ENCODE data around the gene MAPK10. TPM values are rescaled to one million over a fixed set of nuclear protein-coding genes. Genes with fewer than 3 reads are reported as not detected.
"Not testable (repeated sequence)": the region's sequence is repeated elsewhere in the genome, so short reads cannot be mapped to it uniquely, and the experiment has no call there.

MAPK10 gene
- total RNA-seq, 1 experiment from 2014 or later = 3.8 TPM

DNA sequence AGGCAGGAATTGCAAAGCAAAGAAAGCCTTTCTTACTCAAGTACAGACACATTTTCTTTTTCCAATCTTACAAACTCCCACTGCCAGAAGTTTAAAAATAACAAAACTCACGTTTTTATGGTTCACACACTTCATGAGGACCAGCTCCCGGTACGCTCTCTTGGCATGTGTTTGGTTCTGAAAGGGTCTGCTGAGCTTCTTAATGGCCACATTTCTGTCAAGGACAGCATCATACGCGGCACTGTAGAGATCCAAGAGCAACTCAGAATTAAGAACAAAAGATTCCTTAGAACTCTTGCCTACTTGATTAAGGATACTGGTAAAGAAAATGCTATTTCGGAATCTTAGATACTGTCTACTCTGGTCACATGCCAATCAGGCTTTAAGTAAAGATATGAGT is 252.7 kb downstream of the MAPK10 start:
- no peak for DNase-seq (ENCODE audit: low spot score)

GRCh38 chr4:86106475-86106874 is 253.4 kb downstream of the MAPK10 start:
- no peak for DNase-seq (ENCODE audit: low spot score)

- no peak for DNase-seq (ENCODE audit: low spot score)
Observed at GRCh38 chr4:86101841-86102240, 258.0 kb downstream of the MAPK10 start.

DNA sequence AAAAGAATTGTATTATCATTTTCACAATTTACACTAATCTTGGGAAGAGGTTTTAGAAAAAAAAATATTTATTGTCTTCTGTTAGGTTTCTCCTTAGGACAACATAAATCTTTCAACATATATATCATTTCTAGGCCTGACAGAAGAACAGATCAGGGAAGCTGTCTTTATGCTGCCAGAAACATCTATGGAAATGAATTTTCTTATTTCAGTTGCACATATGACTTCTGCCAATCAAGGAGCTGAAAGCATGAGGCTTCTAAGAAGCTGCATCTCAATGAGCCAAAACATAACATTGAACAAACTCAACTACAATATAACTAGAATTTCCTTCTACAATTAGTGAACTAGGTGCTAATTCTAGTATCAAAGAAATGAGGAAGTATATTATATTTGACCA is 258.4 kb downstream of the MAPK10 start:
- no peak for DNase-seq (ENCODE audit: low spot score)

DNA sequence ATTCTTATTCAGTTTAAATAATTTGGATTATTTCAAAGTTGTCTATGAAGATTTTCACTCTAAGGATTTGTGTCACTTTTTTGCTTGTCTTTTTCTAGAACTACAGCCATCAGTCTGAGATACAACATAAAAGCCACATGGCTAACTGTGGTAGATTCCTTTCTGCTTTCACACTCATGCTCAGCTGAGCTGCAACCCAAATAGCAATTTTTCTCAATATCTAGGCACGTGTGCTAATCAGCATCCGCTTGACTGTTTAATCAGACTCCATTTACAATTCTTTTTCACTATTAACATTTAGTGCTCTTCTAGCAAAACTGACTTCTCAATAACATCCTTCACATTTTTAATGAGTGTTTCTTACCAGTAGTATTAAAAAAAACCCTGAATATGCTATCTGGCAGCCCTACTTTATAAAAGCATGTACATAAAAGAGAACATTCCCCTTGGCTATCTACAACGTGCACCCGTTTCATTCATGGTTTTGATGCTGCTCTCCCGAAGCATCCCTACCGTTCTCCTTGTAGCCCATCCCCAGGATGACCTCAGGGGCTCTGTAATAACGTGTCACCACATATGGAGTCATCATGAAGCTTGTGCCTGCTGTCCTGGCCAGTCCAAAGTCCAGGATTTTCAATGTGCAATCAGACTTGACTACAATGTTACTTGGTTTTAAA is 259.2 kb downstream of the MAPK10 start:
- no peak for DNase-seq (ENCODE audit: low spot score)

GRCh38 chr4:86099348-86099747 is 260.5 kb downstream of the MAPK10 start:
- DNase-seq (ENCODE audit: low spot score) = no peak

DNA sequence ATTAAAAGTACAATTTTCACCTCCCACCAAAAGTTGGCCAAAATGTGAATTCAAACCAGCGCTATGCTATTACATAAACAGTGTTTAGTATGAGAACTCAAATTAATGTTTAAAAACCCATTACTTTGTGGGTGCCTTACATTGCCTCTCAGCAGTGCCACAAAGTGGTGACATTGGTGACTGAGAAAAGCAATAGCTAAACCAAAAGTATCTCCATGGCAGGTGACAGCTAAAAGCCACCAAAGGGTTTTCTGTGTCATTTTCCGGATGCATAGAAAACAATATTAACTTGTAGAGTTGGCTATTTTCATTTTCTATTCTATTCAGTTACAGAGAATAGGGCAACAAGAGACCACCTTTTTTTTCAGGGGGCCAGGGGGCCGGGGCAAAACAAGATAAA is 261.2 kb downstream of the MAPK10 start:
- DNase-seq (ENCODE audit: low spot score) = no peak

- no peak for DNase-seq (ENCODE audit: low spot score)
Observed at GRCh38 chr4:86096373-86096772, 263.5 kb downstream of the MAPK10 start.

GRCh38 chr4:86092684-86093083 is 267.2 kb downstream of the MAPK10 start:
- peak; percentile 30 for DNase-seq (ENCODE audit: low spot score)

GRCh38 chr4:86091201-86091600 is 268.7 kb downstream of the MAPK10 start:
- no peak for DNase-seq (ENCODE audit: low spot score)

DNA sequence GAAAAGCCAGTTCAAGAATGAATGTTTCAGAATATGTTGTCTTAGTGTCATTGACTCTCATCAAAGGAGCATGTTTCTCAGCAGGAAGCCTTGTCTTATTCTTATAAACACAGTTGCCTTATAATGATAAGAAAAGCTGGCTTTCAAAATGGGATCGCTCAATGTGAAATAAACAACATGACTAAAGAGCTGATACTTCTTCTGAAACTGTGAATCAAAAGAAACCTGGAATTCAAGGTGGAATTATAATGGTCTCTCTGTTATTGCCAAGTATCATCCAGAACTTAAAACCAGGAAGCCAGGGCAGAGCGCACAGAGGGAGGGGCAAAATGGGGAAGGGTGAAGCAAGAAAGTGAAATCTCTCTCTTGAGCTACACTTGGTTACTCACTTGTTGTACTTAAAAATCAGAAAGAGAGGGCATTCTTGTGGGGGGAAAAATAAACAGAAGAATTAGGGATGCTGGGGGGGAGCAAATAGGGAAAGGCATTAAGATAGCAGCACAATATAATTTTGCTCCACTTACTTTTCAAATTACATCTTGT is 270.0 kb downstream of the MAPK10 start:
- peak; percentile 18 for DNase-seq (ENCODE audit: low spot score)

- no peak for DNase-seq (ENCODE audit: low spot score)
Observed at GRCh38 chr4:86089053-86089452, 270.8 kb downstream of the MAPK10 start.

DNA sequence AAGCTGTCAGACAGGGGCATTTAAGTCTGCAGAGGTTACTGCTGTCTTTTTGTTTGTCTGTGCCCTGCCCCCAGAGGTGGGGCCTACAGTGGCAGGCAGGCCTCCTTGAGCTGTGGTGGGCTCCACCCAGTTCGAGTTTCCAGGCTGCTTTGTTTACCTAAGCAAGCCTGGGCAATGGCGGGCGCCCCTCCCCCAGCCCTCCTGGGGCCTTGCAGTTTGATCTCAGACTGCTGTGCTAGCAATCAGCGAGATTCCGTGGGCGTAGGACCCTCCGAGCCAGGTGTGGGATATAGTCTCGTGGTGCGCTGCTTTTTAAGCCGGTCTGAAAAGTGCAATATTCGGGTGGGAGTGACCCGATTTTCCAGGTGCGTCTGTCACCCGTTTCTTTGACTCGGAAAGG is 284.1 kb downstream of the MAPK10 start:
- DNase-seq (ENCODE audit: low spot score) = not testable (repeated sequence)

GRCh38 chr4:86060341-86060740 is 299.5 kb downstream of the MAPK10 start:
- no peak for DNase-seq (ENCODE audit: low spot score)

GRCh38 chr4:86058621-86059020 is 301.2 kb downstream of the MAPK10 start:
- no peak for DNase-seq (ENCODE audit: low spot score)

GRCh38 chr4:86055898-86056297 is 304.0 kb downstream of the MAPK10 start:
- no peak for DNase-seq (ENCODE audit: low spot score)

DNA sequence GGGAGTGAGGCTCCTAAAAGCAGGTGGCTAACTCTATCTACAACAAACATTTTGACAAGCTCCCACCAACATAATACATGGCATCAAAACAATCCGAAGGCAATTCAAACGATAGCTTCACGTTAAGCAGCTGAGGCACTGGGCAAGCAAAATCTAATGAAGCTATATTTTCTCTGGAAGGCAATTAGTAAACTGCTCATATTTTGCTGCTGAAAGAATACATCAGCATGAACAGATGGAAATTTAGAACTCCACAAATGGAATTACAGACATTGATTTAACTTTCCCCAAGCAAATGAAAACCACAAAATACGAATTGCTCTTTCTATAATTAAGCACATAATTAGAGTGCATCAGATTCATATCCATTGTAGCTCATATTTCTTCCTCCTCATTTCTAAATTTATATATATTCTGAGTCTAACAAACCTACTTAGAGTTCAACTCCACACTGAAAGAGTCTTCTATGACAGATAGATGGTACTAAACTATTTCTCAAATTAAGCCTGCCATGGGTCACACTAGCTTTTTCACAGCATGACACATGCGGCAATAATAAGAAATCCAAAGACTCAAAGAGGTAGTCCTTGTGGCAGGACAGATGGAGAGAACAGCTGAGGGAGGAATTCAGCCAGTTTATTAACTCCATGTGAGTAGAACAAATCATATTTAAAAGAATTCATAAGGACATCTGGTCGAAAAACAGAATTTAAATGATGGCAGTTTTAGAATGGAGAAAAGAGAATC is 305.4 kb downstream of the MAPK10 start:
- DNase-seq (ENCODE audit: low spot score) = no peak

- no peak for DNase-seq (ENCODE audit: low spot score)
Observed at GRCh38 chr4:86050496-86050895, 309.4 kb downstream of the MAPK10 start.

- DNase-seq (ENCODE audit: low spot score) = no peak
Observed at GRCh38 chr4:86048426-86048825, 311.4 kb downstream of the MAPK10 start.

- DNase-seq (ENCODE audit: low spot score) = no peak
Observed at GRCh38 chr4:86044593-86044985, 315.3 kb downstream of the MAPK10 start.

DNA sequence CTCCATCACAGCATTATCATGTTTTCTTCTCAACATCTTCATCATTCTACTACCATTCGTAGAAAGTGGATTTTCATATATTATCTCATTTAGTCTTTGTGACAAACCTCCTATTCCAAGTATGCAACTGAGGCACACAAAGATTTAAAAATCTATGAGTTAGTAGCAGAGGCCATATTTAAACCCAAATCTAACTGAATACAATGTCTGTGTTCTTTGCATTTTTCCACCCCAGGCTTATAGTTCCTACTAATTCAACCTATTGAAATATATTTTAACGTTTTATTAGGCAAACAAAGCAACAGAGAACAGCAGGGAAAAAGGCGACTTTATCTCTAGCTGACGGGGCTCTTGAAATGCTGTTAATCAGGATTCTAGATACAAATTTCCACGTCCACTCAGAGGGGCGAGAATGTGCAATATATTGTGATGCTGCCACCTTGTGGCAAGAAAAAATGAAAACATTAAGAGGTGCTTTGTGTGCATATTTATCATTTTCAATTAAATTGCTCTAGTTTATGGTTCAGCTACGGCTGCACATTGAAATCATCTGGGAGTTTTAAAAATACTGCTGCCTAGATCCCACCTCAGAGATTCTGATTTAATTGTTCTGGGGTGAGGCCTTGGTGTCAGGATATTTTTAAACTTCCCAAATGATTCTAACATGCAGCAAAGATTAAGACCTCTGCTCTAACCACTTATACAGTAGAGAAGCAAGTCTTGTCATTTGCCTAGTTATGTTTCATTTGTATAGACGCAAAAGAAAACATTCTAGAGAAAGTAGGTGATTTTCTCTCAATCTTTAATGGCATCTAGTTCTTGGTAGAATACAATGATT is 315.9 kb downstream of the MAPK10 start:
- DNase-seq (ENCODE audit: low spot score) = peak; percentile 45

DNA sequence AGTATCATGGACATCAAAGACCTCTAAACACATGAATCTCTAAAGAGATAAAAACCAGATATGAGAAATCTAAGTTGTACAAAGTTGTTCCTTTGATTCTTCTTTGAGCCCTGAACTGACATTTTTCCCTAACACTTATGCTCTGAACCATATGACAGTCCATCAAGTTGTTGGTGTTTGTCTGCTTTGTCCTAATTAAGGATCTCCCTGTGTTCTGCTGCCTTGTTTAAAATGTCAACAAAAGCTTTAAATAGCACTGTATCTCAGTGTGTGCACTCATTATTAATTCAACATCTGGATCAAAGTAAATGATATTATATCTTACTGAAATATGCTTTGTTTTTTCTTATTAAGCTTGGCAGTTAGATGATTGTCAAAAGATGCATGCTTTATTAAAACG is 321.8 kb downstream of the MAPK10 start:
- DNase-seq (ENCODE audit: low spot score) = no peak
